ENCODE measurements around the gene GRIP1.

Gene GRIP1

GRCh38 chr12:66644151-66644550 lies 34.7 kb downstream of the GRIP1 start:
- no peak for DNase-seq

GRCh38 chr12:66640691-66641460 lies 38.0 kb downstream of the GRIP1 start:
- no peak for DNase-seq

- no peak for DNase-seq
Observed at GRCh38 chr12:66638666-66639065, 40.2 kb downstream of the GRIP1 start.

- DNase-seq: no peak
Observed at GRCh38 chr12:66637699-66638301, 41.1 kb downstream of the GRIP1 start.

GRCh38 chr12:66636771-66637170 lies 42.1 kb downstream of the GRIP1 start:
- DNase-seq: peak; percentile 81

GRCh38 chr12:66633676-66634075 lies 45.2 kb downstream of the GRIP1 start:
- no peak for DNase-seq

GRCh38 chr12:66629138-66629870 lies 49.6 kb downstream of the GRIP1 start:
- DNase-seq: no peak

- DNase-seq: no peak
Observed at GRCh38 chr12:66627988-66628317, 50.9 kb downstream of the GRIP1 start.

- no peak for DNase-seq
Observed at GRCh38 chr12:66627270-66627987, 51.4 kb downstream of the GRIP1 start.

GRCh38 chr12:66624806-66625205 lies 54.1 kb downstream of the GRIP1 start:
- no peak for DNase-seq

GRCh38 chr12:66623455-66623854 lies 55.4 kb downstream of the GRIP1 start:
- no peak for DNase-seq

GRCh38 chr12:66620688-66621087 lies 58.2 kb downstream of the GRIP1 start:
- no peak for DNase-seq

GRCh38 chr12:66620026-66620425 lies 58.9 kb downstream of the GRIP1 start:
- DNase-seq: no peak

- DNase-seq: no peak
Observed at GRCh38 chr12:66617991-66618390, 60.9 kb downstream of the GRIP1 start.

- DNase-seq: no peak
Observed at GRCh38 chr12:66612090-66612775, 66.6 kb downstream of the GRIP1 start.

GRCh38 chr12:66607147-66607546 lies 71.7 kb downstream of the GRIP1 start:
- no peak for DNase-seq

GRCh38 chr12:66605293-66605692 lies 73.6 kb downstream of the GRIP1 start:
- DNase-seq: no peak

GRCh38 chr12:66603981-66604479 lies 74.8 kb downstream of the GRIP1 start:
- DNase-seq: no peak

GRCh38 chr12:66603461-66603860 lies 75.4 kb downstream of the GRIP1 start:
- DNase-seq: no peak

GRCh38 chr12:66602483-66603143 lies 76.3 kb downstream of the GRIP1 start:
- no peak for DNase-seq

GRCh38 chr12:66600903-66601302 lies 78.0 kb downstream of the GRIP1 start:
- no peak for DNase-seq

- no peak for DNase-seq
Observed at GRCh38 chr12:66599816-66600215, 79.1 kb downstream of the GRIP1 start.
